Germinal center (tissue), 1 donor: Measurements from ENCODE around the gene FGGY.
A peak's percentile ranks its signal among the peaks of the same experiment; 100 is the strongest.
"Not testable (repeated sequence)": the region's sequence is repeated elsewhere in the genome, so short reads cannot be mapped to it uniquely, and the experiment has no call there.

Source experiments
- DNase-seq: peaks from one replicate; pipeline ENCODE4 v3.0.0; 2012; ENCODE audit warnings: mixed read lengths, low spot score

Gene FGGY

GRCh38 chr1:59482986-59483385, 186.1 kb downstream of the FGGY start:
- DNase-seq, result no peak

GRCh38 chr1:59484096-59484495, 187.2 kb downstream of the FGGY start:
- DNase-seq, result no peak

- no peak for DNase-seq
Measured at GRCh38 chr1:59485171-59485570, 188.3 kb downstream of the FGGY start.

GRCh38 chr1:59485949-59486348, 189.1 kb downstream of the FGGY start:
- DNase-seq, result no peak

- DNase-seq, result no peak
Measured at GRCh38 chr1:59486615-59487014, 189.7 kb downstream of the FGGY start.

- DNase-seq, result no peak
Measured at GRCh38 chr1:59487335-59488031, 190.6 kb downstream of the FGGY start.

GRCh38 chr1:59492500-59492899, 195.6 kb downstream of the FGGY start:
- no peak for DNase-seq

- no peak for DNase-seq
Measured at GRCh38 chr1:59494145-59494833, 197.4 kb downstream of the FGGY start.

- DNase-seq, result not testable (repeated sequence)
Measured at GRCh38 chr1:59496156-59496555, 199.3 kb downstream of the FGGY start.

- DNase-seq, result no peak
Measured at GRCh38 chr1:59497616-59498015, 200.7 kb downstream of the FGGY start.

GRCh38 chr1:59498640-59499039, 201.7 kb downstream of the FGGY start:
- DNase-seq, result no peak

GRCh38 chr1:59499273-59499942, 202.5 kb downstream of the FGGY start:
- no peak for DNase-seq

- no peak for DNase-seq
Measured at GRCh38 chr1:59499943-59500569, 203.2 kb downstream of the FGGY start.

- no peak for DNase-seq
Measured at GRCh38 chr1:59500950-59501742, 204.3 kb downstream of the FGGY start.

- DNase-seq, result no peak
Measured at GRCh38 chr1:59502009-59502691, 205.3 kb downstream of the FGGY start.

- no peak for DNase-seq
Measured at GRCh38 chr1:59504276-59504675, 207.4 kb downstream of the FGGY start.

- no peak for DNase-seq
Measured at GRCh38 chr1:59505596-59506028, 208.7 kb downstream of the FGGY start.

- peak; percentile 36 for DNase-seq
Measured at GRCh38 chr1:59506952-59507351, 210.1 kb downstream of the FGGY start.

GRCh38 chr1:59509341-59509875, 212.5 kb downstream of the FGGY start:
- no peak for DNase-seq

GRCh38 chr1:59510249-59510648, 213.4 kb downstream of the FGGY start:
- no peak for DNase-seq
